SKM-1 (cell line): Measurements from ENCODE around the gene RNF14.
"Not testable (repeated sequence)": the region's sequence is repeated elsewhere in the genome, so short reads cannot be mapped to it uniquely, and the experiment has no call there.

Source experiments
- DNase-seq: peaks from one replicate; lab custom pipeline; 2025; ENCODE audit not compliant: unreplicated experiment; lab: John Stamatoyannopoulos, UW

The RNF14 gene

GRCh38 chr5:141968914-141969608 lies at the start of gene RNF14:
TSS of gene RNF14 (plus strand) at chr5:141969105. CDS start at chr5:141973589, 4,484 bp downstream.
- DNase-seq: peak; percentile 89

GRCh38 chr5:141919218-141920119 lies 49.4 kb upstream of the RNF14 start:
- no peak for DNase-seq

- DNase-seq: no peak
Observed at GRCh38 chr5:141920771-141921170, 48.1 kb upstream of the RNF14 start.

- DNase-seq: not testable (repeated sequence)
Observed at GRCh38 chr5:141922827-141923447, 46.0 kb upstream of the RNF14 start.

- DNase-seq: peak; percentile 92
Observed at GRCh38 chr5:141923448-141924313, 45.2 kb upstream of the RNF14 start, which contains the start of gene DELE1. TSS of gene DELE1 (plus strand) at chr5:141923871. CDS start at chr5:141923942, 71 bp downstream.

- no peak for DNase-seq
Observed at GRCh38 chr5:141926434-141926833, 42.5 kb upstream of the RNF14 start.

- DNase-seq: no peak
Observed at GRCh38 chr5:141928051-141928450, 40.9 kb upstream of the RNF14 start.

GRCh38 chr5:141929398-141930058 lies 39.4 kb upstream of the RNF14 start:
- DNase-seq: no peak

- DNase-seq: no peak
Observed at GRCh38 chr5:141931694-141932093, 37.2 kb upstream of the RNF14 start.

- DNase-seq: no peak
Observed at GRCh38 chr5:141933151-141933550, 35.8 kb upstream of the RNF14 start.

- DNase-seq: no peak
Observed at GRCh38 chr5:141934099-141934844, 34.6 kb upstream of the RNF14 start.

GRCh38 chr5:141935538-141935937 lies 33.4 kb upstream of the RNF14 start:
- DNase-seq: no peak

- DNase-seq: no peak
Observed at GRCh38 chr5:141940695-141941271, 28.1 kb upstream of the RNF14 start.

GRCh38 chr5:141941307-141941706 lies 27.6 kb upstream of the RNF14 start:
- no peak for DNase-seq

- DNase-seq: no peak
Observed at GRCh38 chr5:141941779-141942178, 27.1 kb upstream of the RNF14 start.

GRCh38 chr5:141942185-141942857 lies 26.6 kb upstream of the RNF14 start:
- no peak for DNase-seq

GRCh38 chr5:141944076-141944475 lies 24.8 kb upstream of the RNF14 start:
- DNase-seq: no peak

- DNase-seq: peak; percentile 32
Observed at GRCh38 chr5:141945511-141946051, 23.3 kb upstream of the RNF14 start.
